Subcutaneous abdominal adipose tissue (tissue), 5 donors: ENCODE results near the gene SPOCK2.

Source experiments
- H3K27ac ChIP-seq: one replicate; pipeline ENCODE4 v1.7.0; 2013; ENCODE audit warnings: low read depth, mild to moderate bottlenecking, inconsistent platforms, low read length, moderate library complexity
- H3K27me3 ChIP-seq, 5 donors: one replicate each; pipeline ENCODE4 v1.7.0; 2013; ENCODE audit warnings: low read length in 5 of 5, inconsistent platforms in 1 of 5; ENCODE audit not compliant: control insufficient read depth in 5 of 5, insufficient read depth in 4 of 5
- H3K36me3 ChIP-seq, 5 donors: one replicate each; pipeline ENCODE4 v1.7.0; 2013; ENCODE audit warnings: low read length in 5 of 5; ENCODE audit not compliant: control insufficient read depth in 5 of 5, insufficient read depth in 5 of 5
- H3K4me1 ChIP-seq, 5 donors: one replicate each; pipeline ENCODE4 v1.7.0; 2013; ENCODE audit warnings: low read length in 5 of 5, mild to moderate bottlenecking in 3 of 5, moderate library complexity in 1 of 5; ENCODE audit not compliant: control insufficient read depth in 5 of 5, insufficient read depth in 5 of 5
- H3K4me3 ChIP-seq, 5 donors: one replicate each; pipeline ENCODE4 v1.7.0; 2013; ENCODE audit warnings: low read length in 5 of 5, low read depth in 1 of 5
- H3K9ac ChIP-seq, 5 donors: one replicate each; pipeline ENCODE4 v1.7.0; 2013; ENCODE audit warnings: low read length in 5 of 5, mild to moderate bottlenecking in 4 of 5, moderate library complexity in 3 of 5
- H3K9me3 ChIP-seq, 5 donors: one replicate each; pipeline ENCODE4 v1.7.0; 2013; ENCODE audit warnings: low read length in 5 of 5; ENCODE audit not compliant: control insufficient read depth in 5 of 5
- donor health status: healthy.
- donor health status: healthy.
- donor health status: healthy.
- donor health status: healthy.
- donor health status: healthy.

Gene SPOCK2

GRCh38 chr10:72058989-72059842 is 29.1 kb downstream of the SPOCK2 start:
- H3K4me3 ChIP-seq = no peak overlapping the region
- H3K27ac ChIP-seq = no peak overlapping the region
- no peak overlapping the region for H3K9ac ChIP-seq
- H3K9me3 ChIP-seq = no peaks in the 10 kb centered on the region
- H3K36me3 ChIP-seq = peaks cover 0 to 8% (median 0%) of the 10 kb centered on the region in 5 donors
- H3K4me1 ChIP-seq = no peaks in the 10 kb centered on the region
- H3K27me3 ChIP-seq = peaks cover 0 to 7% (median 0%) of the 10 kb centered on the region in 5 donors

DNA sequence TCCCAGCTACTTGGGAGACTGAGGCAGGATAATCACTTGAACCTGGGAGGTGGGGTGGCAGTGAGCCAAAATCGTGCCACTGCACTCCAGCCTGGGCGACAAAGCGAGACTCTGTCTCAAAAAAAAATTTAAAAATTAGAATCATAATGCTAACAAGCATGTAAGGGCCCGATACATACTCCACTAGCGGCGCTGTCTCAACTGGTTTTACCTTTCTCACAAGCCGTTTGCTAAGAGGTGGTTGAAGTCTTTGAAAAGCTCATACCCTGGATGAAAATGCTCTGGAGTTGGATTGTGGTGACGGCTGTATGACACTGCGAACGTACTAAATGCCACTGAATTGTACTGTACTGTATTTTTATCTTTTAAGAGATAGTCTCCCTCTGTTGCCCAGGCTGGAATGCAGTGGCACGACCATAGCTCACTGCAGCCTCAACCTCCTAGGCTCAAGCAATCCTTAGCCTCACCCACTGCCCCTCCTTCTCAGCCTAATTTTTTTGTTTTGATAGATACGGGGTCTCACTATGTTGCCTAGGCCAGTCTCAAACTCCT is 29.9 kb downstream of the SPOCK2 start:
- no peaks in the 10 kb centered on the region for H3K9me3 ChIP-seq
- no peak overlapping the region for H3K27ac ChIP-seq

DNA sequence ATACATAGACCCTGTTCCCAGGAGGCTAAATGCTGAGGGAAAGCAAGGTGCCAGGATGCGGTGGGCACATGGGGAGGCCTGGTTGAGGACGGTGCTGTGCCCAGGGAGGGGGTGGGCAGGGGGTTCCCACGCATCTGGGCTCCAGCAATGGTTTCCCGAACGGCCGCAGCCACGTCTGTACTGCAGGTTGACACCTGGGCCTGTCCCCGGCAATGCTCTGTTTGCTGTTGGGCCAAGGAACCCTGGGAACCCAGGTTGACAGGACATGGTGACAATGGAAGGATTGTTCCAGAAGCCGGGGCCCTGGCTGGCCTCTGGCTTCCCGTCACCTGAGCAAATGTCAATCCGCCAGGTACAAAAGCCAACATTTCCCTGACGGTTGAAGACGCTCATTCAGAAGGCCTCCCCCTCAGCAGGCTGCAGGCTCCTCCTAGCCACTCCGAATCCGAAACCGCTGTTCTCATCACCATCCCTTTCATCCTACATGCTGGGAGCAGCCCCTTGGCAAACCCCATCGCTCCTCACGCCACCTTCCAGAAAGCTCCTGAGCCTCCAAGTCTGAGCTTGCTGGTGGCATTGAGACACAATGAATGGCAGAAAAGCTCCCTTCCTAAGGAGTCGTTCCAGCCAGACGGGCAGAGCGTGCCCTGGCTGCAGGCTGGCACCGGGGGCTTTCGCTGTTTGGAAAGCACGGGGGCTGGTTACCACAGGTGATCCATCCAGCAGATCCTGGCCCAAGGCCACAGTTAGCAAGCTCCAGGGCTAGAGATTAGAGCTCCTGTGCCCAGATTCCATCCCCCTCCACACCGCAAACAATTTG is 31.2 kb downstream of the SPOCK2 start:
- H3K27me3 ChIP-seq = peaks cover 0 to 7% (median 0%) of the 10 kb centered on the region in 5 donors
- H3K27ac ChIP-seq = no peak overlapping the region

More for the DNA sequence above, 29.9 kb downstream of the SPOCK2 start:
- Histone ChIP-seq H3K4me1 (no peaks in the 10 kb centered on the region), H3K4me3 (no peak overlapping the region), H3K9ac (no peak overlapping the region), H3K27me3 (peaks cover 0 to 7% (median 0%) of the 10 kb centered on the region in 5 donors), H3K36me3 (peaks cover 0 to 8% (median 0%) of the 10 kb centered on the region in 5 donors)

DNA sequence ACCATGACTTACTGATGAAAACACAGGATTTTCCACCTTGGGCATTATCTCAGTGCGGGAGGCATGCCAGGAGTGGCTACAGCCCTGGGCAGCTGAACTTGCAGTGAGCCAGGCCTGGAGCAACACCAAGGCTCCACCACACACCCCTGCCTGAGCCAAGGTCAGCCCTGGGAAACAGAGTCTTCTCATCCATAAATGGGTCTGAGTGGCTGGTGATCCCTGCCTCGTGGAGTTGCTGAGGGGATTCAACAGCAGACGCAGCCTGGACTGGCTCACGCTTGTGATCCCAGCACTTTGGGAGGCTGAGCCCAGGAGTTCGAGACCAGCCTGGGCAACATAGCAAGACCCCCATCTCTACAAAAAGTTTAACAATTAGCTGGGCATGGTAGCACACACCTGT is 32.2 kb downstream of the SPOCK2 start:
- no peak overlapping the region for H3K9ac ChIP-seq

More for the DNA sequence above, 31.2 kb downstream of the SPOCK2 start:
- peaks cover 0 to 2% (median 0%) of the 10 kb centered on the region in 5 donors for H3K36me3 ChIP-seq
- H3K9me3 ChIP-seq = no peaks in the 10 kb centered on the region
- H3K4me3 ChIP-seq = no peak overlapping the region
- no peak overlapping the region for H3K9ac ChIP-seq
- H3K4me1 ChIP-seq = no peaks in the 10 kb centered on the region

GRCh38 chr10:72053690-72054089 is 34.7 kb downstream of the SPOCK2 start:
- Histone ChIP-seq H3K4me3 (no peak overlapping the region), H3K27me3 (peaks cover 0 to 7% (median 0%) of the 10 kb centered on the region in 5 donors), H3K9me3 (peaks cover 0 to 4% (median 0%) of the 10 kb centered on the region in 5 donors), H3K36me3 (no peaks in the 10 kb centered on the region), H3K9ac (no peak overlapping the region), H3K4me1 (no peaks in the 10 kb centered on the region), H3K27ac (no peak overlapping the region)

More for the DNA sequence above, 32.2 kb downstream of the SPOCK2 start:
- H3K4me1 ChIP-seq = no peaks in the 10 kb centered on the region
- no peaks in the 10 kb centered on the region for H3K9me3 ChIP-seq
- H3K4me3 ChIP-seq = no peak overlapping the region
- H3K27me3 ChIP-seq = peaks cover 0 to 7% (median 0%) of the 10 kb centered on the region in 5 donors
- no peaks in the 10 kb centered on the region for H3K36me3 ChIP-seq
- H3K27ac ChIP-seq = no peak overlapping the region

- no peak overlapping the region for H3K4me3 ChIP-seq
These were observed 37.5 kb downstream of the SPOCK2 start for GRCh38 chr10:72050873-72051272.

DNA sequence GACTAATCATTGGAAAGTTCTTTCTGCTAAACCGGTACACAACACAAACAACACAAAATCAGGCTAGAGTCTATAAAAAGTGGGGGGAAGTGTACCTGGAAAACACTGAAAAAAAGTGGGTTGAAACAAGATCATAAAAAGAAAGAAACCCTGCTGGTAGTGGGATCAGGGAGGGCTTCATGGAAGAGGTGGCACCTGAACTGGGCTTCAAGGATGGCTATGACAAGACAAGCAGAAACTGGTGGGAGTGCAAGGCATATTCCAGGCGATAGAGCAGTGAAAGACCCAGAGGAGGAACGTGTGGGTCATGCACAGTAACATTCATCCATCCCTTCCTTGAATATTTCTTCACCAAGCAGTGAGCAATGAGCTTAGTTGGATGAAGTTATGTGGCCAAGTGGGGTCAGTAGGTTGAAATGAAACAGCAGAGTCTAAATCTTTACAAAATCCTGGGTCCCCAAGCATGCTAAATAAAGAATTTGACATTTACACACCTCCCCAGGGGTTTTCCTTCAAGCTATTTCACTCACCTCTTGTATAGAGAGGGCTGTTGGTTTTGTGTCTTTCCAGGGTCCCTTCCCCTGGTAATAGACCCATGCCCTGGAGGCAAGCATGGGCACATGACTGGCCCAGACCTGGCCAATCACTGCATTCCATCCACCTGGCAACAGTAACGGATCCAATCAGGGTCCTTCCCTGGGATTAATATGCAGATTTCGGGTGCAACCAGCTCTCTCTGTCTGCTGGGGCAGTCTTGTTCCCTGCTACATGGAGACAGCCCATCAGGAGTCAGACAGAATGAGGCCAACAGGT is 38.2 kb downstream of the SPOCK2 start:
- Histone ChIP-seq H3K4me1 (no peaks in the 10 kb centered on the region), H3K27me3 (peaks cover 0 to 5% (median 0%) of the 10 kb centered on the region in 5 donors), H3K9me3 (peaks cover 0 to 10% (median 5%) of the 10 kb centered on the region in 5 donors), H3K36me3 (no peaks in the 10 kb centered on the region), H3K9ac (no peak overlapping the region), H3K27ac (no peak overlapping the region), H3K4me3 (no peak overlapping the region)

More at GRCh38 chr10:72050873-72051272, 37.5 kb downstream of the SPOCK2 start:
- H3K36me3 ChIP-seq = no peaks in the 10 kb centered on the region
- H3K27ac ChIP-seq = no peak overlapping the region
- H3K9me3 ChIP-seq = peaks cover 0 to 10% (median 5%) of the 10 kb centered on the region in 5 donors
- H3K27me3 ChIP-seq = peaks cover 0 to 5% (median 0%) of the 10 kb centered on the region in 5 donors
- H3K9ac ChIP-seq = no peak overlapping the region
- no peaks in the 10 kb centered on the region for H3K4me1 ChIP-seq

DNA sequence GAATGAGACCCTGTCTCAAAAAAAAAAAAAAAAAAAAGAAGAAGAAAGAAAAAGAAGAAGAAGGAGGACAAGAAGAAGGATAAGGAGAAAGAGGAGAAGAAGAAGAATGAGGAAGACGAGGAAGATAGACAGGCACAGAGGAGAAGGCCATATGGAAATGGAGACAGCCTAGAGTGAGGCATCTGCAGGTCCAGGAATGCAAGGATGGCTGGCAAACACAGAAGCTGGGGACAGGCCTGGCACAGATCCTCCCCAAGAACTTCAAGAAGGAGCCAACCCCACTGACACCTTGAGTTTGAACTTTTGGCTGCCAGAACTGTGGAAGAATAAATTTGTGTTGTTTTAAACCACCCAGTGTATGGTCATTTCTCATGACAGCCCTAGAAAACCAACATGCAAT is 38.9 kb downstream of the SPOCK2 start:
- H3K27ac ChIP-seq = no peak overlapping the region
- no peak overlapping the region for H3K4me3 ChIP-seq
- H3K36me3 ChIP-seq = no peaks in the 10 kb centered on the region
- H3K4me1 ChIP-seq = peaks cover 0 to 2% (median 0%) of the 10 kb centered on the region in 5 donors
- no peak overlapping the region for H3K9ac ChIP-seq
- peaks cover 0 to 10% (median 5%) of the 10 kb centered on the region in 5 donors for H3K9me3 ChIP-seq
- H3K27me3 ChIP-seq = peaks cover 0 to 5% (median 0%) of the 10 kb centered on the region in 5 donors

DNA sequence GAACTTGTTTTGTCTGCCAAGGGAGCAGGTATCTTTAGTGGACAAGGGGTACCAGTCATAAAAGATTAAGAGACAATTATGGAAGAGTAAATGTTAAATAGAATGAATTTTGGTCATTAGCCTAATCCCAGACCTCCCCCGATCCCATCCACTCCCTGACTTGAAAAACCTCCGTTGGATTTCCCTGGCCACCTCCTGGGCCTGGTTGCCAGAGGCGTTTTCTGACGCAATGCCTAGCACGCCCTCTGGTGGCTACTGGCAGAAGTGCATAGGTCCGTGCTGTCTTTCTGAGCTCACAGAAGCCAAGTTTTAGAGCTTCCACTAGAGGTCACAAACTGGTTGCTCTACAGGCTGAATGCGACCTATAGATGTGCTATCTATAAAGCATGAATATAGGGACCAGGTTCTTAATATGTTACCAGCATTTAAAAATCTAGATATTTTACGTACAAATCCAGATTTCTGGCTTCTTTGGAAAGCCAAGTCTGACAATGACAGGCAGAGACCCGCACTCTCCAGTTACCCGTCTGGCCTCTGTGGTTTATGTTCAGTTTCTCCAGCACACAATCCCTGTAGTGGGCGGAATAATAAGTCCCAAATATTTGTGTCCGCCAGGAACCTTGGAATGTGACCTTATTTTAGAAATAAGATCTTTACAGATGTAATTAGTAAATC is 39.8 kb downstream of the SPOCK2 start:
- H3K27ac ChIP-seq = no peak overlapping the region
- no peak overlapping the region for H3K9ac ChIP-seq
- peaks cover 0 to 10% (median 5%) of the 10 kb centered on the region in 5 donors for H3K9me3 ChIP-seq
- H3K36me3 ChIP-seq = no peaks in the 10 kb centered on the region
- no peak overlapping the region for H3K4me3 ChIP-seq
- H3K4me1 ChIP-seq = peaks cover 0 to 6% (median 2%) of the 10 kb centered on the region in 5 donors
- peaks cover 0 to 3% (median 0%) of the 10 kb centered on the region in 5 donors for H3K27me3 ChIP-seq
